Measurements from ENCODE around the gene DIPK1C. TPM values are rescaled to one million over a fixed set of nuclear protein-coding genes. Genes with fewer than 3 reads are reported as not detected.

DIPK1C gene
- total RNA-seq, 1 experiment from 2014 or later: 0.26 TPM

- Histone ChIP-seq H3K9me3 (ENCODE audit: control insufficient read depth, insufficient read depth, low read depth, low read length) (no peaks in the 10 kb centered on the region), H3K4me1 (ENCODE audit: control insufficient read depth, insufficient read depth, low read length) (peaks cover 9% of the 10 kb centered on the region), H3K27me3 (ENCODE audit: control insufficient read depth, insufficient read depth, low read length) (peaks cover 8% of the 10 kb centered on the region; the same call in 1 of the 2 replicates), H3K4me3 (ENCODE audit: low read depth in 2 of 2, low read length in 2 of 2) (no peak overlapping the region), H3K27ac (ENCODE audit: low read length) (no peak overlapping the region), H3K36me3 (ENCODE audit: control insufficient read depth, insufficient read depth, low read length) (no peaks in the 10 kb centered on the region)
- POLR2A ChIA-PET: no interaction called here
- in situ Hi-C loops (cut with HindIII; ENCODE audit: low pct_unique_long_range_greater_than_20kb, low sequenced_read_pairs) (no loop called here), intact Hi-C loops (cut with micrococcal nuclease; ENCODE audit: unreplicated experiment) (no loop called here)
- DNase-seq (ENCODE audit: low read depth, low spot score) (no peak), ATAC-seq (no peak)
- CTCF ChIA-PET: no interaction called here
- no TSS peak for BruUV-seq (replicated peaks)
- TF ChIP-seq POLR2AphosphoS5 (IDR thresholded peaks at IDR 0.05; ENCODE audit: low read depth, low read length) (no peak), TCF7L2 (IDR thresholded peaks at IDR 0.05; ENCODE audit: low read depth, low read length) (no peak), CTCF (IDR thresholded peaks at IDR 0.05) (no peak), SIN3A (IDR thresholded peaks at IDR 0.05; ENCODE audit: borderline replicate concordance, insufficient read depth, low read depth, low read length) (no peak), REST (IDR thresholded peaks at IDR 0.05; ENCODE audit: insufficient read depth in 1 of 2, low read depth in 2 of 2, low read length in 1 of 2) (no peak)
These were observed 6.9 kb upstream of the DIPK1C start for GRCh38 chr18:74463983-74464382.

GRCh38 chr18:74463254-74463653 is 6.1 kb upstream of the DIPK1C start:
- ChIA-PET POLR2A (no interaction called here), CTCF (no interaction called here)
- Histone ChIP-seq H3K27me3 (ENCODE audit: control insufficient read depth, insufficient read depth, low read length) (peaks cover 8% of the 10 kb centered on the region; the same call in 1 of the 2 replicates), H3K27ac (ENCODE audit: low read length) (no peak overlapping the region), H3K9me3 (ENCODE audit: control insufficient read depth, insufficient read depth, low read depth, low read length) (no peaks in the 10 kb centered on the region), H3K36me3 (ENCODE audit: control insufficient read depth, insufficient read depth, low read length) (no peaks in the 10 kb centered on the region), H3K4me1 (ENCODE audit: control insufficient read depth, insufficient read depth, low read length) (peaks cover 1% of the 10 kb centered on the region), H3K4me3 (ENCODE audit: low read depth in 2 of 2, low read length in 2 of 2) (no peak overlapping the region)
- TF ChIP-seq POLR2AphosphoS5 (IDR thresholded peaks at IDR 0.05; ENCODE audit: low read depth, low read length) (no peak), TCF7L2 (IDR thresholded peaks at IDR 0.05; ENCODE audit: low read depth, low read length) (no peak), SIN3A (IDR thresholded peaks at IDR 0.05; ENCODE audit: borderline replicate concordance, insufficient read depth, low read depth, low read length) (no peak), CTCF (IDR thresholded peaks at IDR 0.05) (no peak), REST (IDR thresholded peaks at IDR 0.05; ENCODE audit: insufficient read depth in 1 of 2, low read depth in 2 of 2, low read length in 1 of 2) (no peak)
- intact Hi-C loops (cut with micrococcal nuclease; ENCODE audit: unreplicated experiment) (no loop called here), in situ Hi-C loops (cut with HindIII; ENCODE audit: low pct_unique_long_range_greater_than_20kb, low sequenced_read_pairs) (no loop called here)
- DNase-seq (ENCODE audit: low read depth, low spot score) (no peak), ATAC-seq (no peak)
- BruUV-seq (replicated peaks): no TSS peak

Measured in Panc1 (cell line).